GM12892 (cell line): Measurements from ENCODE around the gene CSNK1A1L.

ENCODE experiments used
- POLR2A ChIP-seq: IDR thresholded peaks from 2 replicates; pipeline ENCODE4 v1.6.1; 2011; ENCODE audit warnings: low read depth, low read length, control low read depth
- POLR2AphosphoS5 ChIP-seq: IDR thresholded peaks from 2 replicates; pipeline ENCODE4 v1.6.1; 2011; ENCODE audit warnings: low read depth, low read length, control low read depth

DNA sequence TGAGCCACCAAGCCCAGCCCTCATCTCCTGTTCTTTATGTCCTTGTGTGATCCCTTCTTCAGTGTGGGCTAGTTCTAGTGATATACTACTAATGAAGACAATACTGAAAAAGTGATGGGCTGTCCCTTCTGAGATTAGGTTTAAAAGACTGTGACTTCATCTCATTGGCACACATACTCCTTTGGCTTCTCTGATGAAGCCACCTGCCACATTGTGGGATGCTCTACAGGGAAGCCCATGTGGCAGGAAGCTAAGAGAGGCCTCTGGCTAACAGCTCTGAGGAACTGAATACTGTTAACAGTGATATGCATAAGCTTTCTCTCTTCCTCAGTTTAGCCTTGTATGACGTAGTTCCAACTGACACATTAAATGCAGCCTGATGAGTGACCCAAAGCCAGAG lies 13.6 kb downstream of the CSNK1A1L start:
- TF ChIP-seq POLR2A (no peak), POLR2AphosphoS5 (no peak)
